Fibroblast of skin of abdomen (primary cell): ENCODE results near the gene BPIFB2.

Experiments
- DNase-seq: peaks from one replicate; pipeline ENCODE4 v3.0.0-alpha.2; 2013

Gene BPIFB2

GRCh38 chr20:33071198-33071597 is 63.7 kb downstream of the BPIFB2 start:
- DNase-seq = no peak

GRCh38 chr20:33072362-33072761 is 64.9 kb downstream of the BPIFB2 start:
- no peak for DNase-seq

- no peak for DNase-seq
Measured at GRCh38 chr20:33072813-33073212, 65.3 kb downstream of the BPIFB2 start.
